Stimulated activated CD4-positive, alpha-beta T cell treated with anti-CD3 and anti-CD28 coated beads, Interleukin-15, amount 100 ng/mL, for 1 hour (primary cell): ENCODE data around the gene KLHL41.
"Not testable (repeated sequence)": the region's sequence is repeated elsewhere in the genome, so short reads cannot be mapped to it uniquely, and the experiment has no call there.

ENCODE experiments used
- DNase-seq, 2 donors: peaks; one replicate each; pipeline ENCODE4 v3.0.0-alpha.2; 2020; ENCODE audit warnings: low read depth in 1 of 2, low spot score in 1 of 2

The KLHL41 gene

GRCh38 chr2:169572189-169572588 lies 62.7 kb downstream of the KLHL41 start:
- no peak for DNase-seq

- no peak for DNase-seq
These were observed 63.3 kb downstream of the KLHL41 start for GRCh38 chr2:169572821-169573159.

- peak; percentile 62 to 76 for DNase-seq
These were observed 63.9 kb downstream of the KLHL41 start, which contains the start of gene FASTKD1 for GRCh38 chr2:169573160-169573973. Gene FASTKD1 (minus strand): TSS chr2:169573865. CDS start chr2:169572029, 1,836 bp downstream.

GRCh38 chr2:169573974-169574299 lies 64.4 kb downstream of the KLHL41 start:
- DNase-seq: no peak

DNA sequence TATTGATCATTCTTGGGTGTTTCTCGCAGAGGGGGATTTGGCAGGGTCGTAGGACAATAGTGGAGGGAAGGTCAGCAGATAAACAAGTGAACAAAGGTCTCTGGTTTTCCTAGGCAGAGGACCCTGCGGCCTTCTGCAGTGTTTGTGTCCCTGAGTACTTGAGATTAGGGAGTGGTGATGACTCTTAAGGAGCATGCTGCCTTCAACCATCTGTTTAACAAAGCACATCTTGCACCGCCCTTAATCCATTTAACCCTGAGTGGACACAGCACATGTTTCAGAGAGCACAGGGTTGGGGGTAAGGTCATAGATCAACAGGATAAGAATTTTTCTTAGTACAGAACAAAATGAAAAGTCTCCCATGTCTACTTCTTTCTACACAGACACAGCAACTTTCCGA lies 65.0 kb downstream of the KLHL41 start:
- not testable (repeated sequence) for DNase-seq

GRCh38 chr2:169575264-169575663 lies 65.8 kb downstream of the KLHL41 start:
- not testable (repeated sequence) for DNase-seq
